GM23338 (cell line): ENCODE data around the gene GALNT15.

Source experiments
- CTCF ChIP-seq, 2 experiments: fragments of 200-600 bp in 1 of 2; sonication (generic) in 1 of 2; conservative IDR thresholded peaks; 2 replicates each; pipeline versions ENCODE4 v1.5.1 to v1.6.1; 2016 to 2017; ENCODE audit warnings: antibody characterized with exemption in 2 of 2, low read depth in 2 of 2, mild to moderate bottlenecking in 2 of 2, moderate library complexity in 1 of 2
- EZH2 ChIP-seq: fragments of 200-600 bp; sonication (generic); IDR thresholded peaks from one replicate; pipeline ENCODE4 v1.8.0; 2017; ENCODE audit warnings: antibody characterized with exemption, mild to moderate bottlenecking, low read depth; ENCODE audit not compliant: unreplicated experiment
- REST ChIP-seq: IDR thresholded peaks from one replicate; pipeline ENCODE4 v1.6.1; 2018; ENCODE audit warnings: antibody characterized with exemption; ENCODE audit not compliant: unreplicated experiment

GRCh38 chr3:16262174-16262573 lies 87.7 kb downstream of the GALNT15 start:
- TF ChIP-seq REST (no peak), CTCF (conservative IDR thresholded peaks at IDR 0.05; ENCODE audit: low read depth in 2 of 2) (no peak), EZH2 (no peak)
